Activated CD8-positive, alpha-beta memory T cell treated with anti-CD3 and anti-CD28 coated beads for 1 hour (primary cell): ENCODE measurements around the gene PLXDC2.

Source experiments
- DNase-seq, 2 donors: peaks; one replicate each; pipeline ENCODE4 v3.0.0-alpha.2; 2020; ENCODE audit warnings: low read depth in 1 of 2; ENCODE audit errors: extremely low read depth in 1 of 2

The PLXDC2 gene

GRCh38 chr10:20105236-20105635, 289.0 kb downstream of the PLXDC2 start:
- DNase-seq: no peak

GRCh38 chr10:20105931-20106330, 289.7 kb downstream of the PLXDC2 start:
- DNase-seq: no peak

- DNase-seq: no peak
These were observed 291.8 kb downstream of the PLXDC2 start for GRCh38 chr10:20108021-20108420.

- DNase-seq: no peak
These were observed 293.4 kb downstream of the PLXDC2 start for GRCh38 chr10:20109613-20110012.

GRCh38 chr10:20110125-20111100, 294.2 kb downstream of the PLXDC2 start:
- DNase-seq: no peak

GRCh38 chr10:20114179-20114578, 297.9 kb downstream of the PLXDC2 start:
- DNase-seq: no peak

GRCh38 chr10:20115894-20116293, 299.7 kb downstream of the PLXDC2 start:
- no peak for DNase-seq

- DNase-seq: no peak
These were observed 301.2 kb downstream of the PLXDC2 start for GRCh38 chr10:20117471-20117870.

- DNase-seq: no peak
These were observed 301.9 kb downstream of the PLXDC2 start for GRCh38 chr10:20118119-20118518.

GRCh38 chr10:20128811-20129210, 312.6 kb downstream of the PLXDC2 start:
- DNase-seq: no peak

GRCh38 chr10:20132816-20133215, 316.6 kb downstream of the PLXDC2 start:
- DNase-seq: no peak

- DNase-seq: no peak
These were observed 317.5 kb downstream of the PLXDC2 start for GRCh38 chr10:20133669-20134189.

- DNase-seq: no peak
These were observed 326.1 kb downstream of the PLXDC2 start for GRCh38 chr10:20142311-20142710.

GRCh38 chr10:20144268-20144667, 328.0 kb downstream of the PLXDC2 start:
- DNase-seq: no peak

GRCh38 chr10:20146004-20146403, 329.8 kb downstream of the PLXDC2 start:
- no peak for DNase-seq

GRCh38 chr10:20147684-20148083, 331.5 kb downstream of the PLXDC2 start:
- DNase-seq: no peak

GRCh38 chr10:20156511-20156910, 340.3 kb downstream of the PLXDC2 start:
- DNase-seq: no peak

- no peak for DNase-seq
These were observed 341.1 kb downstream of the PLXDC2 start for GRCh38 chr10:20157314-20157713.

- no peak for DNase-seq
These were observed 341.9 kb downstream of the PLXDC2 start for GRCh38 chr10:20158086-20158485.

GRCh38 chr10:20162123-20162522, 345.9 kb downstream of the PLXDC2 start:
- no peak for DNase-seq

- DNase-seq: no peak
These were observed 350.0 kb downstream of the PLXDC2 start for GRCh38 chr10:20166096-20166675.

- DNase-seq: no peak
These were observed 354.4 kb downstream of the PLXDC2 start for GRCh38 chr10:20170661-20171060.
